Heart left ventricle (tissue), 16 donors: ENCODE measurements around the gene RFTN2. TPM values are rescaled to one million over a fixed set of nuclear protein-coding genes. Genes with fewer than 3 reads are reported as not detected.

Experiments used
- ATAC-seq, 4 donors: fragments of 200-7000 bp; cut with Tn5 transposase; one replicate each; pipeline ENCODE4 v1.9.1; 2020 to 2022; ENCODE audit warnings: moderate library complexity in 4 of 4, mild to moderate bottlenecking in 3 of 4, moderate number of reproducible peaks in 1 of 4
- DNase-seq, 5 donors: peaks; one replicate each; pipeline ENCODE4 v3.0.0-alpha.2; 2020
- H3K27ac ChIP-seq, 12 donors: fragments of 200-600 bp; sonication (generic) in 4 of 12; one replicate each; pipeline versions ENCODE4 v1.5.0 to v1.8.0; 2016 to 2022; ENCODE audit warnings: mild to moderate bottlenecking in 2 of 12
- H3K27me3 ChIP-seq, 9 donors: fragments of 200-600 bp; sonication (generic) in 2 of 9; one replicate each; pipeline versions ENCODE4 v1.5.1 to v1.8.0; 2016 to 2022; ENCODE audit warnings: mild to moderate bottlenecking in 3 of 9
- H3K36me3 ChIP-seq, 9 donors: fragments of 200-600 bp; sonication (generic) in 2 of 9; one replicate each; pipeline versions ENCODE4 v1.5.0 to v1.8.0; 2018 to 2022; ENCODE audit warnings: mild to moderate bottlenecking in 2 of 9
- H3K4me1 ChIP-seq, 12 donors: fragments of 200-600 bp; sonication (generic) in 4 of 12; one replicate each; pipeline versions ENCODE4 v1.5.0 to v1.8.0; 2016 to 2022; ENCODE audit warnings: mild to moderate bottlenecking in 3 of 12
- H3K4me3 ChIP-seq, 12 donors: fragments of 200-600 bp; sonication (generic) in 4 of 12; one replicate each; pipeline versions ENCODE4 v1.5.0 to v1.8.0; 2017 to 2022; ENCODE audit warnings: mild to moderate bottlenecking in 9 of 12, moderate library complexity in 4 of 12
- H3K9me3 ChIP-seq, 12 donors: fragments of 200-600 bp; sonication (generic) in 4 of 12; one replicate each; pipeline versions ENCODE4 v1.5.0 to v1.8.0; 2016 to 2022; ENCODE audit warnings: mild to moderate bottlenecking in 1 of 12
- POLR2A ChIP-seq, 2 donors: fragments of 450-650 bp; IDR thresholded peaks; one replicate each; pipeline ENCODE4 v1.6.1; 2017; ENCODE audit warnings: antibody characterized with exemption in 2 of 2, mild to moderate bottlenecking in 2 of 2, moderate library complexity in 2 of 2
- WGBS, 4 donors: extraction: QIAGEN DNeasy Blood & Tissue Kit in 2 of 4; methylation state at CpG; one replicate each; pipeline versions ENCODE4 v1.1.5 to v1.1.7; 2013 to 2018; 5-methylcytosine and 5-hydroxymethylcytosine counted together
- intact Hi-C, 10 donors: fragments of 100-400 bp; cut with DNase I; formaldehyde crosslinking; loops; one replicate each; pipeline versions ENCODE4 v1.11.1 to v1.14.2; 2022
- polyA plus RNA-seq, 2 donors: library from polyadenylated mRNA; stranded (reverse); fragments of 200-250 nt; gene quantifications; one replicate each; pipeline ENCODE4 v1.2.3, GENCODE V29; 2013
- total RNA-seq, 9 donors: library from RNA; depleted of rRNA in 2 of 9; stranded (reverse); fragments of >200 nt in 2 of 9; fragmentation: NEBNext Ultra II Directional in 3 of 9; extraction: Animal tissue kit (Norgen Biotek cat#: 25700) in 3 of 9; gene quantifications; one replicate each; pipeline versions ENCODE4 v1.1.0 to v1.2.4, GENCODE V29; 2016 to 2023
- TF ChIP-seq, protein P1 (sequence below), 12 donors: fragments of 200-600 bp; sonication (generic) in 4 of 12; IDR thresholded peaks; one replicate each; pipeline versions ENCODE4 v1.5.0 to v1.8.0; 2018 to 2022; ENCODE audit warnings: antibody characterized with exemption in 12 of 12, mild to moderate bottlenecking in 5 of 12
- donor health status: ischemic (EF 13 %, LVEDD 7.1; RV severe dilation, severe dysfunction).
- donor health status: healthy with polysubstance abuse.
- donor health status: DM: no; HTN: yes; CAD: no.
- donor health status: DM: no; HTN: no; CAD: no.
- donor health status: ischemic (EF 25% LVEDD 6.9; RV normal size, moderate dysfunction).
- donor health status: ischemic (EF 25% LVEDD 5.7; RV mildly dilated, moderate dysfunction).
- donor health status: healthy.
- donor health status: DM: yes; HTN: yes; CAD: no.
- donor health status: ischemic (EF 35%, LVEDD 5.7; RV mildly dilated, moderate dysfunction).
- donor health status: nonischemic (EF 11% LVEDD 7.7; RV severe dilation, severe dysfunction).
- donor health status: DM: yes; HTN: yes; CAD: no.
- donor health status: PGD.
- donor health status: ischemic (EF 29% LVEDD 5.4; RV normal size, mild dysfunction).
- donor health status: nonischemic (EF 23%, LVEDD 6.1; RV moderate dilation, normal function).

Gene RFTN2
- total and polyA plus RNA-seq, 11 donors, result 1.1 to 10.1 (median 5.0) TPM

DNA sequence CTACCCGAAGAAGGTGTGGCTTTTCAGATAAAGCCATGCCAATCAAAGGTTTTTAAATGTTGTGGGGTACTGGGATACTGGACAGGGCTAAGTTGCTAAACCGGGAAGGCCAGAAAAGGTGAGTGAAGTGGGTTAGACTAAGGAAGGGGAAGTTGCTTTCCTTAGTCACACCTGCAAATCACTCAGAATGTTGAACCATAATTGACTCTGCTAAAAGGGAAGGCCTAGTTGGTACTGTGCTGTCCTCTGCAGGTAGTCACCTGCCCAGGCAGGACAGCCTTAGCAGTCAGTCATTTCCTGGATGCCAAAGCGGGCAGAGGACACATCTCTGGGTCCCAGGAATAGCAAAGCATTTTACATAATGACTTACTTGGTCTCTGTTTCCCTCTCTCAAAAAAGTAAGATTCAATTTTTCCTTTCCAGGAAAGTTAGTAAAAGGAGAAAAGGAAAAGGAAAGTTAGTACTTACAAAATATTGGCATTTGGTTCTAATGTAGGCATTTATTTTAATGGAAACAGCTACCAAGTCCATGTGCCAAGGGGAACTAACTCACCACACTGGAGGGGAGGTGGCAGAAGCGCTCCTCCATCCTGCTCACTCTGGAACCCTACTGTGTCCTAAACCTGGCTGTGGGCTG is 60.3 kb downstream of the RFTN2 start:
- TF ChIP-seq, protein P1, sequence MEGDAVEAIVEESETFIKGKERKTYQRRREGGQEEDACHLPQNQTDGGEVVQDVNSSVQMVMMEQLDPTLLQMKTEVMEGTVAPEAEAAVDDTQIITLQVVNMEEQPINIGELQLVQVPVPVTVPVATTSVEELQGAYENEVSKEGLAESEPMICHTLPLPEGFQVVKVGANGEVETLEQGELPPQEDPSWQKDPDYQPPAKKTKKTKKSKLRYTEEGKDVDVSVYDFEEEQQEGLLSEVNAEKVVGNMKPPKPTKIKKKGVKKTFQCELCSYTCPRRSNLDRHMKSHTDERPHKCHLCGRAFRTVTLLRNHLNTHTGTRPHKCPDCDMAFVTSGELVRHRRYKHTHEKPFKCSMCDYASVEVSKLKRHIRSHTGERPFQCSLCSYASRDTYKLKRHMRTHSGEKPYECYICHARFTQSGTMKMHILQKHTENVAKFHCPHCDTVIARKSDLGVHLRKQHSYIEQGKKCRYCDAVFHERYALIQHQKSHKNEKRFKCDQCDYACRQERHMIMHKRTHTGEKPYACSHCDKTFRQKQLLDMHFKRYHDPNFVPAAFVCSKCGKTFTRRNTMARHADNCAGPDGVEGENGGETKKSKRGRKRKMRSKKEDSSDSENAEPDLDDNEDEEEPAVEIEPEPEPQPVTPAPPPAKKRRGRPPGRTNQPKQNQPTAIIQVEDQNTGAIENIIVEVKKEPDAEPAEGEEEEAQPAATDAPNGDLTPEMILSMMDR (IDR thresholded peaks at IDR 0.05), result no peak
- TF ChIP-seq POLR2A (IDR thresholded peaks at IDR 0.05), result no peak
- WGBS, 4 donors, result 75 to 80% (median 76%) methylated on average over 4 of the region's 4 CpGs
- Histone ChIP-seq H3K9me3 (no peaks in the 10 kb centered on the region), H3K27me3 (no peaks in the 10 kb centered on the region), H3K4me1 (peaks cover 0 to 6% (median 0%) of the 10 kb centered on the region in 12 donors), H3K27ac (no peak overlapping the region), H3K36me3 (peaks cover 0 to 60% (median 12%) of the 10 kb centered on the region in 9 donors), H3K4me3 (no peak overlapping the region)
- no peak for ATAC-seq
- DNase-seq, result no peak
- intact Hi-C loops, result no loop called here

DNA sequence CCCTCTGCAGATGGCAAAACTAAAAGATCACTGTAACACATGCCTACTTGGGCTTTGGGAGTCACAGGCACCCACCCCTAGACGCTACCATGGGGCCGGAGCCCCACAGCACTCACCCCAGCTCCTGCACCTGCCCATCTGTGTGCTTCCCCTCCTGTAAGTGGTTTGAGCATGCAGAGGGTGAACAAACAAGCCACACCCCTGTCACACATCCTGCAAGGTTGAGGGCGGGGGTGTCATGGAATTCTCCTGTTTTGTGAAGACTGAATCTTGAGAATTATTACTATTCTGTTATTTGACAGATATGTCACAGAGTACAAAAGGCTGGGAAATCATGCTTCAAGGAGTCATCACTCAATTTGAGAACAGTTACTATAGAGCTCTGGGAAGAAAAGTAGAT is 60.9 kb downstream of the RFTN2 start:
- Histone ChIP-seq H3K27me3 (no peaks in the 10 kb centered on the region), H3K27ac (no peak overlapping the region), H3K9me3 (peaks cover 0 to 6% (median 0%) of the 10 kb centered on the region in 12 donors), H3K36me3 (peaks cover 0 to 60% (median 12%) of the 10 kb centered on the region in 9 donors), H3K4me1 (no peaks in the 10 kb centered on the region), H3K4me3 (no peak overlapping the region)
- WGBS, 4 donors, result 85 to 95% (median 93%) methylated on average over 3 of the region's 3 CpGs
- ATAC-seq, result no peak
- DNase-seq, result no peak
- intact Hi-C loops, result no loop called here
- TF ChIP-seq POLR2A (IDR thresholded peaks at IDR 0.05), result no peak
- TF ChIP-seq, protein P1 (IDR thresholded peaks at IDR 0.05), result no peak

GRCh38 chr2:197613509-197613987 is 61.8 kb downstream of the RFTN2 start:
- 0 to 19% (median 15%) methylated on average over 1 of the region's 1 CpG for WGBS, 4 donors
- peaks cover 0 to 60% (median 12%) of the 10 kb centered on the region in 9 donors for H3K36me3 ChIP-seq

DNA sequence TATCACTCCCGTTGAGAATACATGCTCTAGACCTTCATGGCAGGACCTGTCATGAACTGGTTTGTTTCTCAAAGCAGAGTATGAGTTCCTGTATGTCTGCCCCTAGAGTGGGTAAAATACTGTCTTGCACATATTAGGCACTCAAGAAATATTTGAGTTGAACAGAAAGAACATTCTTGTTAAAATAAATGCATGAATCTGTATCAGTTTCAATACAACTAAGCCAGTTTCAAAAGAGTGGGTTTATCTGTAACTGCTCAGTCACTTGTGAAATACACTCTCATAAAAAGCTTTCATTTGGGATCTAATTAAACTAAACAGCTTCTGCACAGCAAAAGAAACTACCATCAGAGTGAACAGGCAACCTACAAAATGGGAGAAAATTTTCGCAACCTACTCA is 69.2 kb downstream of the RFTN2 start:
- TF ChIP-seq POLR2A (IDR thresholded peaks at IDR 0.05), result no peak
- TF ChIP-seq, protein P1 (IDR thresholded peaks at IDR 0.05), result no peak
- Histone ChIP-seq H3K27me3 (no peaks in the 10 kb centered on the region), H3K36me3 (no peaks in the 10 kb centered on the region), H3K4me3 (no peak overlapping the region), H3K9me3 (peaks cover 0 to 19% (median 0%) of the 10 kb centered on the region in 12 donors), H3K4me1 (no peaks in the 10 kb centered on the region), H3K27ac (no peak overlapping the region)
- DNase-seq, result no peak
- 81 to 97% (median 85%) methylated on average over 2 of the region's 2 CpGs for WGBS, 4 donors
- no peak for ATAC-seq
- intact Hi-C loops, result loop anchor here in 1 of 10 donors (10.0 kb wide), 1 partner anchor 331 kb away; no protein-coding TSS in a partner anchor

More at GRCh38 chr2:197613509-197613987, 61.8 kb downstream of the RFTN2 start:
- ATAC-seq (no peak), DNase-seq (no peak)
- intact Hi-C loops, result no loop called here
- TF ChIP-seq, protein P1 (IDR thresholded peaks at IDR 0.05), result no peak
- TF ChIP-seq POLR2A (IDR thresholded peaks at IDR 0.05), result no peak
- H3K9me3 ChIP-seq, result peaks cover 0 to 10% (median 0%) of the 10 kb centered on the region in 12 donors
- no peaks in the 10 kb centered on the region for H3K4me1 ChIP-seq
- no peak overlapping the region for H3K4me3 ChIP-seq
- no peaks in the 10 kb centered on the region for H3K27me3 ChIP-seq
- H3K27ac ChIP-seq, result no peak overlapping the region
